HG02981 (cell line): ENCODE measurements around the gene ANKRD36.
"Not testable (repeated sequence)": the region's sequence is repeated elsewhere in the genome, so short reads cannot be mapped to it uniquely, and the experiment has no call there.

Experiments used
- ATAC-seq: cut with Tn5 transposase; IDR thresholded peaks from one replicate; pipeline ENCODE4 v1.9.1; 2021; ENCODE audit warnings: mild to moderate bottlenecking, moderate library complexity; ENCODE audit not compliant: unreplicated experiment

The ANKRD36 gene

DNA sequence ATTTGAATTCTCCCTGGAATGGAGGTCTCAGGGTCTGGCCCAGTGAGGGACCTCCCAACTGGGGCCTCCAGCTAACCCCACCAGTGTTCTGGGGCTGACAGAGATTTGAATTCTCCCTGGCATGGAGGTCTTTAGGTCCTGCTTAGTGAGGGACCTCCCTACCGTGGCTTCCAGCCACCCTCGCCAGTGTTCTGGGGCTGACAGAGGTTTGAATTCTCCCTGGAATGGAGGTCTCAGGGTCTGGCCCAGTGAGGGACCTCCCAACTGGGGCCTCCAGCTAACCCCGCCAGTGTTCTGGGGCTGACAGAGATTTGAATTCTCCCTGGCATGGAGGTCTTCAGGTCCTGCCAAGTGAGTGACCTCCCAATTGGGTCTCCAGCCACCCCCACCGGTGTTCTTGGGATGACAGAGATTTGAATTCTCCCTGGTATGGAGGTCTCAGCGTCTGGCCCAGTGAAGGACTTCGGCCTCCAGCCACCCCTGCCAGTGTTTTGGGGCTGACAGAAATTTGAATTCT is 155.2 kb downstream of the ANKRD36 start:
- not testable (repeated sequence) for ATAC-seq

DNA sequence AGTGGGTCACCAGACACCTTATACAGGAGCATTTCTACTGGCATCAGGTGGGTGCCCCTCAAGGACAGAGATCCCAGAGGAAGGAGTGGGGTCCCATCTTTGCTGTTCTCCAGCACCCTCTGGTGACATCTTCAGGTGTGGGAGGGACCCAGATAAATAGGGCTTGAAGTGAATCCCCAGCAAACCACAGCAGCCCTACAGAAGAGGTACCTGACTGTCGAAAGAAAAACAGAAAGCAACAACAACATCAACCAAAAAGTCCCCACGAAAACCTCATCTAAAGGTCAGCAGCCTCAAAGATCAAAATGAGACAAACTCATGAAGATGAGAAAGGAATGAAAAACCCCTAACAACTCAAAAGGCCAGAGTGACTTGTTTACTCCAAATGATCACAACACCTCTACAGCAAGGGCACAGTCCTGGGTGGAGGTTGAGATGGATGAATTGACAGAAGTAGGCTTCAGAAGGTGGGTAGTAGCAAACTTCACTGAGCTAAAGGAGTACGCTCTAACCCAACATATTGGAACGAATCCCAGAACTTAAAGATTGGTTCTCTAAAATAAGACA is 163.4 kb downstream of the ANKRD36 start:
- not testable (repeated sequence) for ATAC-seq

DNA sequence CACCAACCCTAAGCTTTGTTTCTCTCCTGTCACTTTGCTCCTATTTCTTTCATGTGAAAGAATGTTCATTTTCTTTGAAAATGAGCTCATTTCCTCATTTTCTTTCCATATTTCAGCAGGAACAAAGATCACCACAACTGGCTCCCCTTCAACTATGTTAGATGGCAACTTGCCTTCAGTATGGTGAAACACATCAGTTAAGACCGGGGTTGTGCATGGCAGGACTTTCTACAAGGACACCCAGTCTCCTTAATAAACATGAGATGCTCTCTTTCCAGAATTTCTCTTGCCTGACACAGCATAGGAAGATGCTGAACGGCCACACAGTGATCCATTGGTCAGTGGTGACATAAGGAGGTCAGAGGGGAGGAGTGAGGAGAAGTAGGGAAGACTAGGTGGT is 172.2 kb downstream of the ANKRD36 start:
- ATAC-seq = not testable (repeated sequence)

DNA sequence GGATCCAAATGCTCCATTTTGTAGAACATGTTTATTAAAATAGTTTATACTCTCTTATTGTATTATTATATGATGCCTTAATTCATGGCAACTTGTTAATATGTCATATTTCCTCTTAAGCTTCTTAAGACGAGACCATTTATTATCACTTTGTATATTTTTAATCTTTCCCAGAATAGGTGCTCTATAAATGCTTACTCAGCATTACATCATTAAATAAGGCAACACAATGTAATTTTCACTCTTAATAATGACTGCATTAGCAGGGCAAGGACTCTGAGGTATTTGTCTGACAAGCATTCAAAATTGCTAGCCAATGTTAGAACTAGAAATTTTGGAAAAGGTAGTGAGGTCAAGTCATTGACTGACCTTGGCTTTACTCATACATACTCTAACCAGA is 180.7 kb downstream of the ANKRD36 start:
- ATAC-seq = not testable (repeated sequence)
